ENCODE measurements around the gene CREM.

CREM gene

DNA sequence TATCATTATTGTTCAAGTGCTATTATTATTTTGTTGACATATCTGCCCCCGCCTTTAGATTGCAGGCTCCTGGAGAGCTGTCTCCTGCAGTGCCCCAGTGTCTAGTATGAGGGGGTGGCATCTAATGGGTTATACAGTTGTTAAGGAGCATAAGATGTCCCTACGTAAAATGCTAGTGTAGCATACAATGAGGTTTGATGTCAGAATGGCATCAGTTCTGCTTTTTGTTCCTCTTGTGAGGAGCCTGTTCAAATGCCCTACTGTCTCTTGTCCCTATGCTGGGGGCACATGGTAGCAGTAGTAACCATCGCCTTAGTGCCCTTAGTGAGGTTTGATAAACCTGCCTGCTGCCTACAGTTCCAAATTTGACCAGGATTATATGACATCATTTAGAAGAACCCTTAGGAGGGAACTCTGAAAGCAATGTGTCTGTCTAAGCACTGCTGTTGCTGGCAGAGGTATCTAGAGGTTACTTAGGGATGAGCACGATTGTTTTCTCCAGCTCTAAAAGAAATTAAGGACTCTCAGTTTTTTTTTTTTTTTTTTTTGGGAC lies 9.7 kb downstream of the CREM start:
- no peak for DNase-seq

GRCh38 chr10:35140126-35140525 lies 13.5 kb downstream of the CREM start:
- no peak for DNase-seq

DNA sequence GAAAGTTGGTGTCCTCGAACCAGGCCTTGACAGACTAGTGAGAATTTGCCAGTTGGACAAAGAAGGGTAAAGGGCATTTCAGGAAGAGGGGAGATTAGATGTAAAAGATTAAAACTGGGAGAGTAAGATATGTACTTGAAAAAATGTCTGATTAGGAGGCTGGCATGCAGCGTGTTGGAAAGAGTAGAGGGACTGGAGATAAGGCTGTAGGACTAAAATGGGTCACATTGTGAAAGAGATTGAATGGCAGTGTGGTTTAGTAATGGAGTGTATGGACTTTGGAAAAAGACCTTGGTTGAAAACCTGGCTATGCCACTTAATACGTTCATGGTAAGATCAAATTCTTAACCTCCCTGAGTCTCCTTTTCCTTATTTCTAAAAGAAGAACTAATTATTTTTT lies 14.1 kb downstream of the CREM start:
- DNase-seq = no peak

GRCh38 chr10:35150308-35150707 lies 23.7 kb downstream of the CREM start:
- no peak for DNase-seq

- DNase-seq = no peak
These were observed 26.3 kb downstream of the CREM start for GRCh38 chr10:35152992-35153391.

DNA sequence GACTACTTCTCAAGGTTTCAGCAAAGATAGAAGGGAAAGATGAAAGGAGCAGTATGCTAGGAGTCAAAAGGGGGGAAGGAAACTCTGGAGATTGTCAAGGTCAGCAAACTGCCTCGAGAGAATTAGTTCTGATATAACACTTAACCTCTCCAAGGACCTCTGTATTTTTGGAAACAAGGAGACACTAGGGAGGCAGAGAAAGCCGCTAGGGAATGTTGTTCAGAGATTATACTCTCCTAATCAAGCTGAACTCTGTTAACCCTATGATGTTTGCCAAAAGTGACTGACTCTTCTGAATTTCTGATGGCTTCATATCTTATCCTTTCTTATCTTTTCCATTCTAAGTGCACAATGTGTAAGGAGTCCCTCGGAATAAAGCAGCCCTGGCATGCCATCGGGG lies 27.1 kb downstream of the CREM start:
- DNase-seq = no peak

GRCh38 chr10:35160743-35161142 lies 34.1 kb downstream of the CREM start:
- DNase-seq = no peak

DNA sequence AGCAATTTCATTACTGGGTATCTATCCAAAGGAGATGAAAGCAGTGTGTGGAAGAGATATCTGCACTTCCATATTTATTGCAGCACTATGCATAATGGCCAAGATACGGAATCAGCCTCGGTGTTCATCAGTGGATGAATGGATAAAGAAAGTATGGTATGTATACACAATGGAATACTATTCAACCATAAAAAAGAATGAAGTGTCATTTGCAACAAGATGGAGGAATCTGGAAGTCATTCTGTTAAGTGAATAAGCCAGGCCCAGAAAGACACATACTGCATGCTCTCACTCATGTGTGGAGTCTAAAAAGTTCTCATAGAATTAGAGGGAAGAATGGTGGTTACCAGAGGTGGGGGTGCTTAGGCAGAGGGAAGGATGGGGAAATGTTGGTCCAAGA lies 35.3 kb downstream of the CREM start:
- no peak for DNase-seq

DNA sequence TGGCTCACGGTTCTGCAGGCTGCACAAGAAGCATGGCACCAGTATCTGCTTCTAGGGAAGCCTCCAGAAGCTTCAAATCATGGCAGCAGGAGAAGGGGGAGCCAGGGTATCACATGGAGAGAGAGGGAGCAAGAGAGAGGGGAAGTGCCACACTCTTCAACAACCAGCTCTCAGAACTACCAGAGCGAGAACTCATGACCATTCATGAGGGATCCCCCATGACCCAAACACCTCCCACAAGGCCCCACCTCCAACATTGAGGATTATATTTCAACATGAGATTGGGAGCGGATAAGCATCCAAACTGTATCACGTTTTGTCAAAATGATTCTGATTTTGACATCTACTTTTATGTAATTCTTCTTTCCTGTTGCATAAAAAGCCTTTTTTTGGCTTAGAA lies 38.5 kb downstream of the CREM start:
- DNase-seq = no peak

DNA sequence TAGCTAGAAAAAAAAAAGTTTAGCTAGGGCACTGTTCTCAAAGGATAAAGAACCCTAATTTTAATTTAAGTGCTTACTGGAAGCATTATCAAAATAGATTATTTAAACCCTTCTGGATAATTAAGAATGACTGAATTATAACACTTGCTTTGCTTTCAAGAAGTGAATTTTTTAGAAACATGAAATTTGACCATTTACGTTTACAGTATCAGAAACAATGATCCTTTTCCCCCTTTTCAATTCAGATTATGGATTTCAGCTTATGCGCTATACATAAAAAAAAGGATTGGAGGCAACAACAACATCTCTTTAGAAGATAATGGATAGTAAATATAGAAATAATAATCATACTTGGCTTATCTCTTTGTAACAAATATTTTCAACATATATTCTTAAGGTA lies 39.2 kb downstream of the CREM start:
- DNase-seq = no peak

DNA sequence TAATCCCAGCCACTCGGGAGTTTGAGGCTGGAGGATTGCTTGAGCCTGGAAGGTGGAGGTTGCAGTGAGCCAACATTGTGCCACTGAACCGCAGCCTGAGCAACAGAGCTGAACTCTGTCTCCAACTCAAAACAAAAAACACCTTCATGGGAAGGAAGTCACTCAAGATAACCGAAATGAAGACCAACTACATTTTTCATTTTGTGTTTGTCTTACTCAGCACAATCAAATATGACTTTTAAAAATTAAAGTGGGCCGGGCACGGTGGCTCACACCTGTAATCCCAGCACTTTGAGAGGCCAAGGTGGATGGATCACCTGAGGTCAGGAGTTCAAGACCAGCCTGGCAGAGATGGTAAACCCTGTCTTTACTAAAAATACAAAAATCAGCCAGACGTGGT lies 40.0 kb downstream of the CREM start:
- DNase-seq = no peak

DNA sequence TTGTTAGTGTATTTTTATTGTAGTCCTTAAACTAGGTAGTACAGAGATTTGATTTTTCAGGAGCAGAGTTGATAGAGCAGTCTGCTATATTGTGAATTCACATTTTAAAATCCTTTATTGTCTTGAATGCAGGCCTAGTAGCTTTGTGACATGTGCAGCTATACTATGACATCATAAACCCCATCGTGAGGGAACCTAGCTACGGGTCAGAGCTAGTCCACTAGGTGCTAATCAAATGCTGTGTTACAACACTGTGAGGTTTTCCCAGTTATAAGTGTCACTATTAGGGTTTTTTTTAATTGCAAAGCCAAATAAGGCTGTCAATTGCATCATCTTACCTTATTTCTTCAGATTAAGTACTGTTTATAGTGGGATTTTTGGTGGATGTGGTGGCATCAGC lies 40.7 kb downstream of the CREM start:
- no peak for DNase-seq

DNA sequence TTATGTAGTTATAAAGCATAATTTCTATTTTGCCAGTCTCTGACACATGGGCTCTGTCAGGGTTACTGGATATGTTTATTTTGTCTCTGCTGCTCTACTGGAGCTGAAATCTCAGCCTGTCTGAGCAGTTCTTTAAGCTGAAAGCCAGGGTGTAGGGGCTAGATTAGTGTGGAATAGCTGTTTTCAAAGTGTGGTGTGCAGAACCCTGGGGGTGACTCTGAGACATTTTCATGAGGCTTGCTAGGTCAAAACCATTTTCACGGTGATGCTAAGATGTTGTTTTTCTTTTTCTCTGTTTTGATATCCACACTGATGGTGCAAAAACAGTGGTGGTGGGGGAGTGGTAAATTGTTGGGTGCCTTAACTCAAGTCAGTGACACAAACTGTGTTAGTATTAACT lies 45.5 kb downstream of the CREM start:
- no peak for DNase-seq

GRCh38 chr10:35172574-35172973 lies 45.9 kb downstream of the CREM start:
- DNase-seq = no peak

- no peak for DNase-seq
These were observed 51.7 kb downstream of the CREM start for GRCh38 chr10:35178331-35178730.

DNA sequence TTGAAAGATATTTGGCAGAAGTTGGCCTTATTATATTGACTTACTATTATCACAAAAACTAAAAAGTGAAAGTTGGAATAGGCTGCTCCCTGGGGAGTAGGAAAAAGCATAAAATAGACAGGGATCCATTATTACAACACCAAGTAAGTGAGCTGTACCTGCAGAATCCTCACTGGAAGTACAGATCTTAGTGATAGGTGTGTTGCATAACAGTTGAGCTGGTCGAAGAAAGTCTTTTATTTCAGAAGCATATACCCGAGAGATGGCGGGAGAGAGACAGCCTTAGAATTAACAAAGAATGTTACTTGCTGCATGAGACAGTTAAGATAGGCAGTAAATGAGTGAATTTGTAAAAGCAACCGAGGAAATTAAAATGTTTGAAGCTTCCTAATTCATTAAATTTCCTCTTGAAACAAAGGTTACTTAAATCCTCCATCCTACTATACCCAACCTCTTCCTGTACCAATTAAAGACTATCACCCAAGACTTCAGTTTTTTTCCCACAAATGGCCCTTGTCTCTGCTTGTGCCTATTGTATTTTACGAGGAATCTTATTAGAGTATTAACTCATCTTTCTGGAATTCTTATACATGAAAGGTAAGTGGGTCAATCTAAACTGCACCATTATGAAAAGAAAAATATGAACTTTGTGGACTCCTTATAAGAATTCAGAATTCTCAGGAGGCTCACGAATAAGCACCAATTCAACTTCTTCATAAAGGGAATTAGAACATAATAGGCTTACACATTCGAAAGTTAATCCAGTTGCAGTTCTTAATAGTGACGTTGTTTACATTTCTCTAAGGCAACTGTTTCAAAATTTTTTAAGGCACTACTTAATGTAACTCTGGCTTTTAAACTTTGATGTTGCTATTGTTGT lies 56.2 kb downstream of the CREM start:
- DNase-seq = no peak

DNA sequence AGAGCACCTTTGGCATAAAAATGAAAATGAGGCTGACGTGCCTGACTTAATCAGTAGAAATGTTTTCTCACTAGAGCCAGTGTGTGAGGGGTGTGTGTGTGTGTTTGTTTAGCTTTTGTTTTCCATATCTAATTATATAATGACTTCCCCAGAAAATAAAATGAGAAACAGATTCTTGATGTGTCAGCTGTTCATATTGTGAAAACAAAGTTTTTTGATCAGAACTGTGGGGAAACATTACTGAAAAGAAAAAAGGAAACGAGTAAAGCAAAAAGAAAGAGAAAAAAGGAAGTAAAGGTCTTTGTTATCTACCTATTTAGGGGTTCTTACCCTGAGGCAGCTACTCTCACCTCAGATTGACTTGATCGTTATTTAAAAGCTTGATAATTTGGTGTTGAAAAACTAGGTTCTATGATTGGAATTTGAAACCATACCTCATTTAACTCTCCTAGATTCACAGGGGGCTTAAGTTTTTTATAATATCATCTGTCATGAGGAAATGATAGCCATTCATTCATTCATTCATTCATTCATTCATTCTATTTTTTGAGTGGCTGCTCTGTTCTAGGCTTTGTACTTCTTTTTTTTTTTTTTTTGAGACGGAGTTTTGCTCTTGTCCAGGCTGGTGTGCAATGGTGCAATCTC lies 58.0 kb downstream of the CREM start:
- no peak for DNase-seq

DNA sequence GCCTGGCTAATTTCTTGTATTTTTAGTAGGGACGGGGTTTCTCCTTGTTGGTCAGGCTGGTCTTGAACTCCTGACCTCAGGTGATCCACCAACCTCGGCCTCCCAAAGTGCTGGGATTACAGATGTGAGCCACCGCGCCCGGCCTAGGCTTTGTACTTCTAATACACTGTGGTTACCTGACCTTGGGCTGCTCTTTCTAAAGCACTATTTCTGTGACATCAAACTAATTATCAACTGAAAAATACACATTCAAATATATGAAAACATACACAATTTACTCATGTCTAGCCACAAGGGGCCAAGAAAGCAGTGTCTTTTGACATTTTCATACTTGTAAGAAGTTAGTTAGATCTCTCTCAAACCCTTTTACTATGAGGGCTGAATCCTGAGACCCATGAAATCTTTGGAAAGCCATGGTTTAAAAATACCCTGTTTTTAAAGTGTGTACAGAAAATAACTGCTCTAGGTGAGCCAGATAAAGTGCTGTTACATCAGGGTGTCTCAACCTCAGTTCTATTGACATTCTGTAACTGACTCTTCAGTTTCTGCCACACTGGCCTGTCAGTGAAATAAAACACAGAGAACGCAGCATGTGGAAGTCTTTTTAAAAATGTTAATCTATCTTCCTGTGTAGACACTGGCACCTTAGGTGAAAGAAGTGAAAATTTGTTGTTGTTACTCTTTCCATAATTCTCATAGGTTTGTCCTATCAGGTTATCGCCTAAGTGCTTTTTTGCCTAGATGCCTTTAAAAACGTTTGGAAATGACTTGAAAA lies 58.8 kb downstream of the CREM start:
- DNase-seq = no peak

DNA sequence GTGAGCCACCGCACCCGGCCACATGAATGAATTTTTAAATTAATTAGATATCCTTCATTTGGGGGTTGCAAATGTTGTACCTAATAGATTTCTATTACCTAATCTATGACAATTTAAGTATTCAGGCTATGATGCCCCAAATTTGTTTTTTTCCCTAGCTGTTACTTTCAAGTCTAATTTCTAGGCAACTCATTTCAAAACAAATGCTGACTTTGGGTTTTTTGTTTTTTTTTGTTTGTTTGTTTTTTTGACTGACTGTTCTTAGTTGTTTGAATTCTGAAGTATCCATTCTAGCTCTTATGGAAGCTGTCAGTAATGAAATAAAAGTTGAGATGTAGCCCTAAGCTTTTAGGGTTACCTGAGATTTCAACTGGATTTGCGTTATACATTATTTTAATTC lies 62.3 kb downstream of the CREM start:
- no peak for DNase-seq

DNA sequence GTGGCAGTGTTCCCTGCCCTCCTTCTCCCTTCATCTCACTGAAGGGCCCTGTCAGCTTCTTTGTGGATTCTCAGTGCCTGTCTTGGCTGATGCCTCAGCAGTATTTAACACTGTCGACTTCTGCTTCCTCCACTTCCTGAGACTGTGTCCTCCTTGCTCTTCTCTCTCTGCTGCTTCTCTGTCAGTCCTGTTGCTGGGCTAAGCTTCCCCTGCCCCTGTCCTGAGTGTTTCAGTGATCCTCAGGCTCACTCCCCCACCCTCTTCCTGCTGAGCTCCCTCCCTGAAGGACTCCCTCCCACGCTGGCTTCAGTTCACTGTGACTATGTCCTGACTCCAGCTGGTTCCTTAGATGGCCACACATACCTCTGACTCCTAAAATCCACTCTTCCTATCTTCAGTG lies 64.9 kb downstream of the CREM start:
- DNase-seq = no peak

- no peak for DNase-seq
These were observed 66.1 kb downstream of the CREM start for GRCh38 chr10:35192645-35193249.

GRCh38 chr10:35194471-35194870 lies 67.8 kb downstream of the CREM start:
- no peak for DNase-seq

DNA sequence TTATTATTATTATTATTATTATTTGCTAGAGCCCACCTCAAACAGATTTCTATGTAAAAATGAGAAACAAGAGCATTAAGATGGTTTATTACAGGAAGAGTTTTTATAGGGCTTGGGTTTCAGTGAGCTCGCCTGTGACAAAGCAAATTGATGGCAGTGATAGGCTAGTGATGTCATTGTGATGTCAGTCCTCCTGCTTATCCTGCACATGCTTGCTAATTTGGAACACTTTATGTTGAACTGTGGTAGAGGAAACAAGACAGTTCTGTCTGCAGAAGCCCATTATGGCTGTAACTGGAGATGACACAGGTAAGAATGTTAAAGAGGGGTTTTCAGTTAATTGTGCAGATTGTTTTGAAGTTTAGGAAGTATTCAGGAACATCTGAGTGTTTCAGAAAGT lies 68.3 kb downstream of the CREM start:
- peak; percentile 69 for DNase-seq

All from activated effector memory CD4-positive, alpha-beta T cell treated with anti-CD3 and anti-CD28 coated beads, Interleukin-2, amount 50 U/mL, for 16 hours (primary cell).